ACC112 (cell line): ENCODE data around the gene RENBP.

Source experiments
- H2AFZ ChIP-seq: fragments of 200-600 bp; sonication (generic); one replicate; pipeline ENCODE4 v1.6.0; 2017; ENCODE audit warnings: antibody characterized with exemption, low read length; ENCODE audit not compliant: unreplicated experiment
- H3K27ac ChIP-seq: fragments of 200-600 bp; sonication (generic); 2 replicates; pipeline ENCODE4 v1.5.1; 2014; ENCODE audit warnings: low read depth, mild to moderate bottlenecking, antibody characterized with exemption, low read length, moderate library complexity
- H3K27me3 ChIP-seq: fragments of 200-600 bp; sonication (generic); 2 replicates; pipeline ENCODE4 v1.6.1; 2014; ENCODE audit warnings: mild to moderate bottlenecking, antibody characterized with exemption, low read length, moderate library complexity, mixed read lengths; ENCODE audit not compliant: insufficient read depth
- H3K36me3 ChIP-seq: fragments of 200-600 bp; sonication (generic); 2 replicates; pipeline ENCODE4 v1.6.1; 2016; ENCODE audit warnings: mild to moderate bottlenecking, antibody characterized with exemption, low read length, moderate library complexity, mixed read lengths; ENCODE audit not compliant: insufficient read depth
- H3K4me1 ChIP-seq: fragments of 200-600 bp; sonication (generic); one replicate; pipeline ENCODE4 v1.6.1; 2016; ENCODE audit warnings: low read length, mixed read lengths; ENCODE audit not compliant: insufficient read depth, unreplicated experiment, control insufficient read depth
- H3K4me3 ChIP-seq: fragments of 200-600 bp; sonication (generic); 2 replicates; pipeline ENCODE4 v1.5.1; 2014; ENCODE audit warnings: mild to moderate bottlenecking, low read depth, low read length
- H3K79me2 ChIP-seq: fragments of 200-600 bp; sonication (generic); one replicate; pipeline ENCODE4 v1.6.0; 2016; ENCODE audit warnings: low read length; ENCODE audit not compliant: control insufficient read depth, unreplicated experiment, insufficient read depth

The RENBP gene

GRCh38 chrX:153910446-153910845, 34.0 kb downstream of the RENBP start:
- Histone ChIP-seq H3K36me3 (no peaks in the 10 kb centered on the region), H3K4me1 (no peaks in the 10 kb centered on the region)

GRCh38 chrX:153909980-153910360, 34.5 kb downstream of the RENBP start:
- no peak overlapping the region for H2AFZ ChIP-seq
- no peaks in the 10 kb centered on the region for H3K36me3 ChIP-seq
- H3K27ac ChIP-seq = no peak overlapping the region
- H3K27me3 ChIP-seq = no peaks in the 10 kb centered on the region
- no peak overlapping the region for H3K4me3 ChIP-seq
- no peaks in the 10 kb centered on the region for H3K4me1 ChIP-seq
- no peaks in the 10 kb centered on the region for H3K79me2 ChIP-seq

More at GRCh38 chrX:153910446-153910845, 34.0 kb downstream of the RENBP start:
- Histone ChIP-seq H3K79me2 (no peaks in the 10 kb centered on the region), H3K27ac (no peak overlapping the region), H3K4me3 (no peak overlapping the region), H3K27me3 (no peaks in the 10 kb centered on the region), H2AFZ (no peak overlapping the region)

DNA sequence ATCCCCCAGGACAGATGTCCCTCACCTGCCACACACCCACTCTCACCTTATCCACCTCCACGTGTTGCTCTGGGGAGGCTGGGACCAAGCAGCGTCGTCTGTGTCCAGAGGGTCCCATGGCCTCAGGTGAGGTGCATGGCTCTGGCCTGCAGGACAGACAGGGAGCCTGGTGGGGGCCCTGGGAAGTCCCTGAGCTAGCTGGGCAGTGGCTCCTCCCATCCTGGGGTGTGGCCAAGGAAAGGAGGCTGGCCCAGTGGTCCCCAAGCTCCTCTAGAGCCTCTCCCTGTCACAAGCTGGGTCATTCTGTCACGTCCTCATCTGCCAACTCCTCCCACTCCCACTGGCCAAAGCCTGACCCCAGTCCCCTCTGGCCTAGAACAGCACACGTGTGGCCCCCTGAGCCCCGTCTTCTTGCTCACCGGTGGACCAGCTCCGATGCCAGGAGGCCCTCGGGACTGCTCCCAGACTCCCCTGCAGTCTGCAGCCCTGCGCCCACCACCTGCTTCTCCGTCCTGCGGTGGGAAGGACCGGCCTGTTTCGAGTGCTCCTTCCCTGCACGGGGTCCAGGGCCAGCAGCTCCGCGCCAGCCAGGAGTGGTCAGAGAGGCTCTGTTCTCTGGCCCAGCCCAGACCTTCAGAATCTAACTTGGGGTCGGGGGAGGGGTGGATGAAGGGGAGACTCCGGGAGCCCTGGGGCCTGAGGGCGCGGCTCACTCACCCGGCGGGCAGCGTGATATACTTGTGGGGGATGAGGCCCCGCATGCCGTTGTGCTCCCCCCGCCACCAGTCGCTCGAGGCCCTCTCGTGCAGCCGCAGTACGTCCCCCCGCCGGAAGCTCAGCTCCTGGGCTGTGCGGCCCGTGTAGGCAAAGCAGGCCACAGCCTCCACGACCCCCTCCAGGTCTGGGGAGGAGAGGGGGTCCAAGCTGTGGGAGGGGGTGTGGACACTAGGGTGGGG, 35.1 kb downstream of the RENBP start:
- Histone ChIP-seq H3K27me3 (no peaks in the 10 kb centered on the region), H3K79me2 (no peaks in the 10 kb centered on the region), H3K36me3 (no peaks in the 10 kb centered on the region), H2AFZ (no peak overlapping the region), H3K4me3 (no peak overlapping the region), H3K4me1 (no peaks in the 10 kb centered on the region), H3K27ac (no peak overlapping the region)

GRCh38 chrX:153908219-153908860, 36.1 kb downstream of the RENBP start:
- Histone ChIP-seq H3K36me3 (no peaks in the 10 kb centered on the region), H3K4me3 (no peak overlapping the region), H3K79me2 (no peaks in the 10 kb centered on the region), H3K27ac (no peak overlapping the region), H3K4me1 (no peaks in the 10 kb centered on the region), H2AFZ (no peak overlapping the region), H3K27me3 (no peaks in the 10 kb centered on the region)

- H3K27ac ChIP-seq = no peak overlapping the region
- no peaks in the 10 kb centered on the region for H3K79me2 ChIP-seq
- H3K4me1 ChIP-seq = peaks cover 2% of the 10 kb centered on the region
- H3K36me3 ChIP-seq = no peaks in the 10 kb centered on the region
- H2AFZ ChIP-seq = no peak overlapping the region
- H3K27me3 ChIP-seq = no peaks in the 10 kb centered on the region
- no peak overlapping the region for H3K4me3 ChIP-seq
These were observed 37.0 kb downstream of the RENBP start for GRCh38 chrX:153907456-153907855.

- no peak overlapping the region for H2AFZ ChIP-seq
- H3K4me1 ChIP-seq = peaks cover 13% of the 10 kb centered on the region
- no peaks in the 10 kb centered on the region for H3K27me3 ChIP-seq
- H3K27ac ChIP-seq = no peak overlapping the region
- H3K36me3 ChIP-seq = no peaks in the 10 kb centered on the region
- no peaks in the 10 kb centered on the region for H3K79me2 ChIP-seq
- no peak overlapping the region for H3K4me3 ChIP-seq
These were observed 38.1 kb downstream of the RENBP start for GRCh38 chrX:153906126-153906917.

GRCh38 chrX:153905481-153906095, 38.9 kb downstream of the RENBP start:
- no peak overlapping the region for H3K27ac ChIP-seq
- H3K27me3 ChIP-seq = no peaks in the 10 kb centered on the region

GRCh38 chrX:153903991-153904957, 40.2 kb downstream of the RENBP start, which contains the start of gene AVPR2:
AVPR2 (plus strand) TSS chrX:153904673; CDS start chrX:153905146, 473 bp downstream.
- peaks cover 16% of the 10 kb centered on the region for H3K4me1 ChIP-seq
- no peaks in the 10 kb centered on the region for H3K27me3 ChIP-seq
- H3K36me3 ChIP-seq = no peaks in the 10 kb centered on the region
- no peaks in the 10 kb centered on the region for H3K79me2 ChIP-seq
- H2AFZ ChIP-seq = no peak within 1 kb of the TSS
- no peak within 1 kb of the TSS for H3K4me3 ChIP-seq
- no peak within 1 kb of the TSS for H3K27ac ChIP-seq

More at GRCh38 chrX:153905481-153906095, 38.9 kb downstream of the RENBP start:
- Histone ChIP-seq H2AFZ (no peak overlapping the region), H3K36me3 (no peaks in the 10 kb centered on the region), H3K79me2 (no peaks in the 10 kb centered on the region), H3K4me3 (no peak overlapping the region), H3K4me1 (peaks cover 16% of the 10 kb centered on the region)

DNA sequence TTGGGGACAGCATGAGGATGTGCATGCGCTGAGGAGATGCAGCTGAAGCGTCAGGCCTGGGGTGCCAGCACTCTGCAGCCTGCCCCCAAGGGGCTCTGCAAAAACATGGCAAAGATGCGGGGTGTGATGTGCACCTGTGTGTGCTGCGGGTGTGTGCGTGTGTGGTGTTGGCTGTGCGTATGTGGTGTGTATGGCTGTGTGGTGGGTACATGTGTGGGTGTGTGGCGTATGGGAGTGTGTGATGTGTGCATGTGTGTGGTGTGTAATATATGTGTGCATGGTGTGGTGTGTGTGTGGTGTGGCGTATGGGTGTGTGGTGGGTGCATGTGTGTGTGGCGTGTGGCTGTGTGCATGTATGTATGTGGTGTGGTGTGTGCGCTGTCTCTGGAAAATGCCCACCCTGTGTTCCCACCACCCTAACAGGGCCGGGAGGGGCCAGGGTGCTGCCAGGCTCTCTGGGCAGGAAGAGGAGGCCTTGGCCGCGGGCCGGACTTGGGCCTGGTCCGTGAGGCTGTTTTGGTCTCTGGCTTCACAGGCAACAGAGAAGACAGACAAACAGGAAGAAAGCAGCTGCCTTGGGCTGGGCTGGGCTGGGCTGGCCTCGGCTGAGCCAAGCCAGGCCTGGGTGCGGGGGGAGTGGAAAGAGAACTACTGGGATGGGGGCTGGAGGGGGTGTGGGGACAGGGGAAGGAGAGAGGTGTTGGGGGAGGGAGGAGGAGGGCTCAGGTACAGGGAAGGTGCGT, 41.0 kb downstream of the RENBP start:
- Histone ChIP-seq H3K27ac (no peak overlapping the region), H3K4me1 (peaks cover 16% of the 10 kb centered on the region), H3K27me3 (peaks cover 3% of the 10 kb centered on the region; the same call in 1 of the 2 replicates)

More for the DNA sequence above, 41.0 kb downstream of the RENBP start:
- Histone ChIP-seq H3K79me2 (no peaks in the 10 kb centered on the region), H3K36me3 (no peaks in the 10 kb centered on the region), H3K4me3 (no peak overlapping the region), H2AFZ (no peak overlapping the region)
